Measurements from ENCODE around the gene NOX3. TPM values are rescaled to one million over a fixed set of nuclear protein-coding genes. Genes with fewer than 3 reads are reported as not detected.
"Not testable (repeated sequence)": the region's sequence is repeated elsewhere in the genome, so short reads cannot be mapped to it uniquely, and the experiment has no call there.

Gene NOX3
- total and polyA plus RNA-seq, 10 of the 15 experiments (the other 5 are each of a cell fraction or from before 2014, with no cell fraction given), result not detected

DNA sequence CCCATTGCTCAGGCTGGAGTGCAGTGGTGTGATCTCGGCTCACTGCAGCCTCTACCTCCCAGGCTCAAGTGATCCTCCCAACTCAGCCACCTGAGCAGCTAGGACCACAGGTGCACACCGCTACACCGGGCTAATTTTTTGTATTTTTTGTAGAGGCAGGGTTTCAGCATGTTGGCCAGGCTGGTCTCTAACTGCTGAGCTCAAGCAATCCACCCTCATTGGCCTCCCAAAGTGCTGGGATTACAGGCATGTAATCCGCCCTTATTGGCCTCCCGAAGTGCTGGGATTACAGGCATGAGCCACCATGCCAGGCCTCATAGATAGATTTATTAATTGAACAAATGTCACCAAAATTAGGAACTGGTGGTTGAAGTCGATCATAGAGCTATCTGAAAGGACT lies 32.6 kb upstream of the NOX3 start:
- ATAC-seq; FAIRE-seq; POLR2A ChIA-PET; CTCF ChIA-PET; H3K4me1 ChIP-seq (ENCODE audit: control insufficient read depth, insufficient read depth, low read length); intact Hi-C loops (cut with micrococcal nuclease; ENCODE audit: unreplicated experiment); H2AFZ ChIP-seq (ENCODE audit: control insufficient read depth, low read depth, low read length); H3K27ac ChIP-seq (ENCODE audit: control insufficient read depth, insufficient read depth); H3K4me2 ChIP-seq (ENCODE audit: control insufficient read depth, insufficient read depth); H4K20me1 ChIP-seq (ENCODE audit: control insufficient read depth, insufficient read depth); H3K9me3 ChIP-seq (replicated peaks; ENCODE audit: control insufficient read depth, insufficient read depth, low read length); H3K4me3 ChIP-seq; DNase-seq (ENCODE audit: low read depth, low spot score); H3K9ac ChIP-seq (ENCODE audit: control insufficient read depth, insufficient read depth, low read length); BruUV-seq (replicated peaks); in situ Hi-C loops (cut with MboI); H3K79me2 ChIP-seq (ENCODE audit: control insufficient read depth, insufficient read depth, low read length); RAD21 ChIA-PET (ENCODE audit: unreplicated experiment); H3K36me3 ChIP-seq (ENCODE audit: control insufficient read depth in 2 of 2, insufficient read depth in 2 of 2, low read length in 1 of 2); H3K27me3 ChIP-seq (replicated peaks in 1 of 2; ENCODE audit: control insufficient read depth in 2 of 2, insufficient read depth in 2 of 2, low read length in 1 of 2): not testable (repeated sequence)
- SMC1A ChIA-PET (ENCODE audit: uncharacterized antibody, unreplicated experiment), result interaction anchor here (0.7 kb wide), 1 partner anchor 213 kb away, joined by 4 read pairs; no protein-coding TSS in a partner anchor
- WGBS (ENCODE audit: insufficient coverage, insufficient replicate concordance, low lambda C conversion rate, missing lambda C conversion rate), result 78% methylated on average over 6 of the region's 6 CpGs

DNA sequence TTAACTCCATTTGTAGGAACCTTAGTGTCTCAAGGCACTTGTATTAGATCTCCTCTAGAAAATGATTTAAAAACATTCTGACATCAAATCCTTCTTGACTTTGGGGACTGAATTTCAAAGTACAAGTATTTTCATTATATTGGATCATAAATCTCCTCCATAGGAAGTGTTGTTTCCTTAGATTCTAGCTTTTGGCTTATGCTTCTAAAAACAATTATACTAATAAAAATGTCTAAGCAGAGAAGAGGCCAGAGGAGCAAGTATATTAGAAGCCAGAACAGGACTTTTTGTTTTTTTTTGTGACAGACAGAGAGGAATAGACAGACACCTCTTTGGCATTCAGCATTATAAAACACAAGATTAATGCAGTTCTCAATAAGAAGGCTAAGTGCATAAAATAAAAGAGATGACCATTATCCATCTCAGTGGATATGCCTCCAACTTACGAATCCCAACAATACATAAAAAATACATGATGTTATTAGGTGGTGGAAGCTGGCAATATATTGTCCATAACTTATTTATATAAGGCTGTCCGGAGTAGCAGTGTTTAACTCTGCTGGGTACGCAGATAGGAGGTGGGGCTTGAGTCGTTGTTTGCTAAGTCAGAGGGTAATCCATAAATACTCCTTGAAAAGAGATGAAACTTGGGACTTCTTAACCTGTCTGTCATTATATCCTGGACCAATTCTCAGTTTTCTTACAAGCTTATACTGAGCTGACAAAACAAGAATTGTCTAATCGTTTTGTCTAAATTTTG lies 31.9 kb upstream of the NOX3 start:
- H3K9me3 ChIP-seq (replicated peaks; ENCODE audit: control insufficient read depth, insufficient read depth, low read length), result peaks cover under 1% of the 10 kb centered on the region; the same call in 2 of the 3 replicates
- H3K79me2 ChIP-seq (ENCODE audit: control insufficient read depth, insufficient read depth, low read length), result no peaks in the 10 kb centered on the region
- no peaks in the 10 kb centered on the region for H3K27me3 ChIP-seq (replicated peaks in 1 of 2; ENCODE audit: control insufficient read depth in 2 of 2, insufficient read depth in 2 of 2, low read length in 1 of 2)
- ChIA-PET POLR2A (no interaction called here), RAD21 (ENCODE audit: unreplicated experiment) (no interaction called here), SMC1A (ENCODE audit: uncharacterized antibody, unreplicated experiment) (interaction anchor here (0.7 to 1.2 kb wide), 3 partner anchors 14 to 1501 kb away, joined by 4 to 6 read pairs (median 5); no protein-coding TSS in a partner anchor), CTCF (interaction anchor here (0.9 to 1.2 kb wide), 2 partner anchors 9 to 160 kb away, joined by 3 read pairs; no protein-coding TSS in a partner anchor)
- no peak overlapping the region for H3K9ac ChIP-seq (ENCODE audit: control insufficient read depth, insufficient read depth, low read length)
- intact Hi-C loops (cut with micrococcal nuclease; ENCODE audit: unreplicated experiment) (no loop called here), in situ Hi-C loops (cut with MboI) (no loop called here)
- 81% methylated on average over 5 of the region's 5 CpGs for WGBS (ENCODE audit: insufficient coverage, insufficient replicate concordance, low lambda C conversion rate, missing lambda C conversion rate)
- H3K4me3 ChIP-seq, result no peak overlapping the region
- H3K4me2 ChIP-seq (ENCODE audit: control insufficient read depth, insufficient read depth), result no peak overlapping the region
- ATAC-seq (no peak), FAIRE-seq (no peak), DNase-seq (ENCODE audit: low read depth, low spot score) (no peak)
- H3K36me3 ChIP-seq (ENCODE audit: control insufficient read depth in 2 of 2, insufficient read depth in 2 of 2, low read length in 1 of 2), result no peaks in the 10 kb centered on the region
- BruUV-seq (replicated peaks), result no TSS peak
- H3K27ac ChIP-seq (ENCODE audit: control insufficient read depth, insufficient read depth), result no peak overlapping the region
- H3K4me1 ChIP-seq (ENCODE audit: control insufficient read depth, insufficient read depth, low read length), result no peaks in the 10 kb centered on the region
- no peak overlapping the region for H2AFZ ChIP-seq (ENCODE audit: control insufficient read depth, low read depth, low read length)
- no peaks in the 10 kb centered on the region for H4K20me1 ChIP-seq (ENCODE audit: control insufficient read depth, insufficient read depth)
- no peak for TF ChIP-seq DPF2 (IDR thresholded peaks at IDR 0.05)
- TF ChIP-seq KDM1A (IDR thresholded peaks at IDR 0.05; ENCODE audit: borderline replicate concordance), result no peak
- TF ChIP-seq RCOR1 (conservative IDR thresholded peaks at IDR 0.05; ENCODE audit: low read depth, low read length), result no peak
- TF ChIP-seq, protein P1, sequence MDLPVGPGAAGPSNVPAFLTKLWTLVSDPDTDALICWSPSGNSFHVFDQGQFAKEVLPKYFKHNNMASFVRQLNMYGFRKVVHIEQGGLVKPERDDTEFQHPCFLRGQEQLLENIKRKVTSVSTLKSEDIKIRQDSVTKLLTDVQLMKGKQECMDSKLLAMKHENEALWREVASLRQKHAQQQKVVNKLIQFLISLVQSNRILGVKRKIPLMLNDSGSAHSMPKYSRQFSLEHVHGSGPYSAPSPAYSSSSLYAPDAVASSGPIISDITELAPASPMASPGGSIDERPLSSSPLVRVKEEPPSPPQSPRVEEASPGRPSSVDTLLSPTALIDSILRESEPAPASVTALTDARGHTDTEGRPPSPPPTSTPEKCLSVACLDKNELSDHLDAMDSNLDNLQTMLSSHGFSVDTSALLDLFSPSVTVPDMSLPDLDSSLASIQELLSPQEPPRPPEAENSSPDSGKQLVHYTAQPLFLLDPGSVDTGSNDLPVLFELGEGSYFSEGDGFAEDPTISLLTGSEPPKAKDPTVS (IDR thresholded peaks at IDR 0.05; ENCODE audit: low read depth, low read length), result no peak
- TF ChIP-seq, protein P2, sequence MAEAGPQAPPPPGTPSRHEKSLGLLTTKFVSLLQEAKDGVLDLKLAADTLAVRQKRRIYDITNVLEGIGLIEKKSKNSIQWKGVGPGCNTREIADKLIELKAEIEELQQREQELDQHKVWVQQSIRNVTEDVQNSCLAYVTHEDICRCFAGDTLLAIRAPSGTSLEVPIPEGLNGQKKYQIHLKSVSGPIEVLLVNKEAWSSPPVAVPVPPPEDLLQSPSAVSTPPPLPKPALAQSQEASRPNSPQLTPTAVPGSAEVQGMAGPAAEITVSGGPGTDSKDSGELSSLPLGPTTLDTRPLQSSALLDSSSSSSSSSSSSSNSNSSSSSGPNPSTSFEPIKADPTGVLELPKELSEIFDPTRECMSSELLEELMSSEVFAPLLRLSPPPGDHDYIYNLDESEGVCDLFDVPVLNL (IDR thresholded peaks at IDR 0.05; ENCODE audit: low read depth, low read length), result no peak
- TF ChIP-seq NR2C1 (IDR thresholded peaks at IDR 0.05), result no peak
- TF ChIP-seq, protein P3, sequence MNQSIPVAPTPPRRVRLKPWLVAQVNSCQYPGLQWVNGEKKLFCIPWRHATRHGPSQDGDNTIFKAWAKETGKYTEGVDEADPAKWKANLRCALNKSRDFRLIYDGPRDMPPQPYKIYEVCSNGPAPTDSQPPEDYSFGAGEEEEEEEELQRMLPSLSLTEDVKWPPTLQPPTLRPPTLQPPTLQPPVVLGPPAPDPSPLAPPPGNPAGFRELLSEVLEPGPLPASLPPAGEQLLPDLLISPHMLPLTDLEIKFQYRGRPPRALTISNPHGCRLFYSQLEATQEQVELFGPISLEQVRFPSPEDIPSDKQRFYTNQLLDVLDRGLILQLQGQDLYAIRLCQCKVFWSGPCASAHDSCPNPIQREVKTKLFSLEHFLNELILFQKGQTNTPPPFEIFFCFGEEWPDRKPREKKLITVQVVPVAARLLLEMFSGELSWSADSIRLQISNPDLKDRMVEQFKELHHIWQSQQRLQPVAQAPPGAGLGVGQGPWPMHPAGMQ (IDR thresholded peaks at IDR 0.05; ENCODE audit: borderline replicate concordance), result no peak
- no peak for TF ChIP-seq MEF2A (IDR thresholded peaks at IDR 0.05; ENCODE audit: insufficient read depth, low read depth, low read length)
- no peak for TF ChIP-seq NFYA (IDR thresholded peaks at IDR 0.05; ENCODE audit: borderline replicate concordance, low read depth, low read length)
- TF ChIP-seq, protein P4, sequence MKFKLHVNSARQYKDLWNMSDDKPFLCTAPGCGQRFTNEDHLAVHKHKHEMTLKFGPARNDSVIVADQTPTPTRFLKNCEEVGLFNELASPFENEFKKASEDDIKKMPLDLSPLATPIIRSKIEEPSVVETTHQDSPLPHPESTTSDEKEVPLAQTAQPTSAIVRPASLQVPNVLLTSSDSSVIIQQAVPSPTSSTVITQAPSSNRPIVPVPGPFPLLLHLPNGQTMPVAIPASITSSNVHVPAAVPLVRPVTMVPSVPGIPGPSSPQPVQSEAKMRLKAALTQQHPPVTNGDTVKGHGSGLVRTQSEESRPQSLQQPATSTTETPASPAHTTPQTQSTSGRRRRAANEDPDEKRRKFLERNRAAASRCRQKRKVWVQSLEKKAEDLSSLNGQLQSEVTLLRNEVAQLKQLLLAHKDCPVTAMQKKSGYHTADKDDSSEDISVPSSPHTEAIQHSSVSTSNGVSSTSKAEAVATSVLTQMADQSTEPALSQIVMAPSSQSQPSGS (IDR thresholded peaks at IDR 0.05; ENCODE audit: low read length), result no peak
- no peak for TF ChIP-seq ATF7 (IDR thresholded peaks at IDR 0.05; ENCODE audit: low read depth)
